ENCODE results near the gene PRKG1.
"Not testable (repeated sequence)": the region's sequence is repeated elsewhere in the genome, so short reads cannot be mapped to it uniquely, and the experiment has no call there.

PRKG1 gene

GRCh38 chr10:51119441-51119840, 45.2 kb downstream of the PRKG1 start:
- DNase-seq, result no peak

GRCh38 chr10:51121861-51122260, 47.6 kb downstream of the PRKG1 start:
- DNase-seq, result no peak

GRCh38 chr10:51124852-51125251, 50.6 kb downstream of the PRKG1 start:
- no peak for DNase-seq

GRCh38 chr10:51125518-51125917, 51.2 kb downstream of the PRKG1 start:
- no peak for DNase-seq

GRCh38 chr10:51129946-51130544, 55.8 kb downstream of the PRKG1 start:
- no peak for DNase-seq

GRCh38 chr10:51137756-51138529, 63.7 kb downstream of the PRKG1 start:
- DNase-seq, result no peak

GRCh38 chr10:51139176-51139575, 64.9 kb downstream of the PRKG1 start:
- DNase-seq, result no peak

- DNase-seq, result no peak
These were observed 66.7 kb downstream of the PRKG1 start for GRCh38 chr10:51141010-51141409.

- DNase-seq, result no peak
These were observed 70.0 kb downstream of the PRKG1 start for GRCh38 chr10:51144161-51144781.

- DNase-seq, result peak; percentile 8
These were observed 71.1 kb downstream of the PRKG1 start for GRCh38 chr10:51145375-51145774.

GRCh38 chr10:51147644-51148399, 73.5 kb downstream of the PRKG1 start:
- no peak for DNase-seq

- DNase-seq, result no peak
These were observed 82.6 kb downstream of the PRKG1 start for GRCh38 chr10:51156926-51157325.

GRCh38 chr10:51158832-51159231, 84.5 kb downstream of the PRKG1 start:
- DNase-seq, result no peak

- DNase-seq, result no peak
These were observed 85.6 kb downstream of the PRKG1 start for GRCh38 chr10:51159841-51160240.

- no peak for DNase-seq
These were observed 87.7 kb downstream of the PRKG1 start for GRCh38 chr10:51162002-51162401.

- DNase-seq, result not testable (repeated sequence)
These were observed 89.2 kb downstream of the PRKG1 start for GRCh38 chr10:51163380-51164049.

GRCh38 chr10:51168086-51168815, 94.0 kb downstream of the PRKG1 start:
- no peak for DNase-seq

GRCh38 chr10:51169111-51169510, 94.8 kb downstream of the PRKG1 start:
- DNase-seq, result no peak

GRCh38 chr10:51170518-51171245, 96.4 kb downstream of the PRKG1 start:
- no peak for DNase-seq

- no peak for DNase-seq
These were observed 97.7 kb downstream of the PRKG1 start for GRCh38 chr10:51171946-51172345.

GRCh38 chr10:51176976-51177695, 102.8 kb downstream of the PRKG1 start:
- DNase-seq, result no peak
